SK-N-SH (cell line): ENCODE results near the gene FAM184A. TPM values are rescaled to one million over a fixed set of nuclear protein-coding genes. Genes with fewer than 3 reads are reported as not detected.

Experiments
- CTCF ChIA-PET: fragments of 300-600, 350-600 bp; formaldehyde crosslinking; extraction: SDS; loops from one replicate; lab custom pipeline; 2021; lab: Yijun Ruan, JAX
- POLR2A ChIA-PET: fragments of 350-600 bp; sonication (Branson Sonifier 250); formaldehyde crosslinking; extraction: SDS; loops from one replicate; lab custom pipeline; 2020; ENCODE audit warnings: antibody characterized with exemption, inconsistent platforms; lab: Yijun Ruan, JAX
- DNase-seq: peaks from one replicate; pipeline ENCODE4 v3.0.0; 2012
- H2AFZ ChIP-seq: fragments of 200-600 bp; sonication (generic); 2 replicates; pipeline ENCODE4 v1.8.1; 2016; ENCODE audit warnings: antibody characterized with exemption, mild to moderate bottlenecking, low read depth
- H3F3A ChIP-seq: fragments of 200-600 bp; sonication (generic); replicated peaks from 2 replicates; pipeline ENCODE3; 2016; ENCODE audit warnings: antibody characterized with exemption, mild to moderate bottlenecking; ENCODE audit not compliant: insufficient read depth
- H3K27ac ChIP-seq, 2 experiments: fragments of 200-500 bp in 1 of 2; fragments of 200-600 bp in 1 of 2; sonication (Bioruptor generic) in 1 of 2; sonication (generic), shearing (Covaris generic) in 1 of 2; 2 replicates each; pipeline versions ENCODE4 v1.5.1 to v1.6.1; 2014 to 2016; ENCODE audit warnings: low read depth in 2 of 2, inconsistent platforms in 1 of 2, low read length in 1 of 2, mild to moderate bottlenecking in 1 of 2, mixed read lengths in 1 of 2
- H3K27me3 ChIP-seq: fragments of 200-600 bp; sonication (generic), shearing (Covaris generic); 2 replicates; pipeline ENCODE4 v1.6.1; 2016; ENCODE audit warnings: mixed run types; ENCODE audit not compliant: insufficient read depth
- H3K36me3 ChIP-seq, 2 experiments: fragments of 200-500 bp in 1 of 2; fragments of 200-600 bp in 1 of 2; sonication (Bioruptor generic) in 1 of 2; sonication (generic) in 1 of 2; replicated peaks in 1 of 2; 2 replicates each; pipeline versions ENCODE3 to v1.5.1; 2014 to 2016; ENCODE audit warnings: low read length in 1 of 2, mild to moderate bottlenecking in 1 of 2; ENCODE audit not compliant: insufficient read depth in 2 of 2, control insufficient read depth in 1 of 2
- H3K4me1 ChIP-seq, 2 experiments: fragments of 200-500 bp in 1 of 2; fragments of 200-600 bp in 1 of 2; sonication (Bioruptor generic) in 1 of 2; sonication (generic), shearing (Covaris generic) in 1 of 2; 2 replicates each; pipeline versions ENCODE4 v1.5.1 to v1.6.1; 2014 to 2016; ENCODE audit warnings: low read depth in 1 of 2, low read length in 1 of 2, mixed run types in 1 of 2; ENCODE audit not compliant: insufficient read depth in 2 of 2, control insufficient read depth in 1 of 2
- H3K4me2 ChIP-seq: fragments of 200-600 bp; sonication (generic), shearing (Covaris generic); 2 replicates; pipeline ENCODE4 v1.6.1; 2017; ENCODE audit warnings: mixed run types
- H3K4me3 ChIP-seq, 2 experiments: fragments of 200-500 bp in 1 of 2; fragments of 200-600 bp in 1 of 2; sonication (Bioruptor generic) in 1 of 2; sonication (generic), shearing (Covaris generic) in 1 of 2; 2 replicates each; pipeline versions ENCODE4 v1.5.1 to v1.8.1; 2014 to 2016; ENCODE audit warnings: low read depth in 2 of 2, inconsistent platforms in 1 of 2, low read length in 1 of 2, mild to moderate bottlenecking in 1 of 2, mixed read lengths in 1 of 2, moderate library complexity in 1 of 2
- H3K79me2 ChIP-seq: fragments of 200-600 bp; sonication (generic); 2 replicates; pipeline ENCODE4 v1.8.1; 2017; ENCODE audit warnings: mild to moderate bottlenecking; ENCODE audit not compliant: insufficient read depth
- H3K9ac ChIP-seq: fragments of 200-600 bp; sonication (generic); 2 replicates; pipeline ENCODE4 v1.6.1; 2017; ENCODE audit warnings: mixed run types
- H3K9me2 ChIP-seq: fragments of 200-600 bp; sonication (generic); 2 replicates; pipeline ENCODE4 v1.6.1; 2017; ENCODE audit warnings: mixed run types
- H3K9me3 ChIP-seq: fragments of 200-600 bp; sonication (generic); 2 replicates; pipeline ENCODE4 v1.6.1; 2017; ENCODE audit warnings: mixed run types, mild to moderate bottlenecking, moderate library complexity
- H4K20me1 ChIP-seq: fragments of 200-600 bp; sonication (generic); 2 replicates; pipeline ENCODE4 v1.6.1; 2017; ENCODE audit warnings: mild to moderate bottlenecking, mixed run types; ENCODE audit not compliant: insufficient read depth
- CHD2 ChIP-seq: fragments of 150-350 bp; IDR thresholded peaks from 2 replicates; pipeline ENCODE4 v1.6.1; 2018; ENCODE audit warnings: low read length; ENCODE audit not compliant: partially characterized antibody
- ELF1 ChIP-seq: IDR thresholded peaks from 2 replicates; pipeline ENCODE4 v1.4.0; 2012
- FOSL2 ChIP-seq: IDR thresholded peaks from 2 replicates; pipeline ENCODE4 v1.4.0; 2012; ENCODE audit warnings: low read depth, mild to moderate bottlenecking, moderate library complexity, borderline replicate concordance
- MEF2A ChIP-seq: IDR thresholded peaks from 2 replicates; pipeline ENCODE4 v1.4.0; 2012; ENCODE audit warnings: low read depth, borderline replicate concordance
- MXI1 ChIP-seq: IDR thresholded peaks from 2 replicates; pipeline ENCODE4 v1.6.1; 2012; ENCODE audit warnings: mild to moderate bottlenecking, low read depth, low read length, improper control_type of control experiment
- NFIC ChIP-seq: IDR thresholded peaks from 2 replicates; pipeline ENCODE4 v1.4.0; 2012; ENCODE audit warnings: borderline replicate concordance
- NRF1 ChIP-seq: IDR thresholded peaks from 2 replicates; pipeline ENCODE4 v1.6.1; 2012; ENCODE audit warnings: low read depth, mild to moderate bottlenecking, low read length
- RAD21 ChIP-seq: IDR thresholded peaks from 2 replicates; pipeline ENCODE4 v1.6.1; 2012; ENCODE audit warnings: mild to moderate bottlenecking, low read length
- RXRA ChIP-seq: IDR thresholded peaks from 2 replicates; pipeline ENCODE4 v1.4.0; 2012; ENCODE audit warnings: low read depth, mild to moderate bottlenecking, borderline replicate concordance
- SMC3 ChIP-seq: IDR thresholded peaks from 2 replicates; pipeline ENCODE4 v1.6.1; 2012; ENCODE audit warnings: low read depth, low read length, improper control_type of control experiment
- YY1 ChIP-seq: IDR thresholded peaks from 2 replicates; pipeline ENCODE4 v1.4.0; 2012; ENCODE audit warnings: low read depth, mild to moderate bottlenecking
- WGBS: methylation state at CpG from one replicate; pipeline ENCODE4 v1.1.6; 2017; ENCODE audit warnings: low lambda C conversion rate; 5-methylcytosine and 5-hydroxymethylcytosine counted together
- polyA plus RNA-seq, 3 experiments: library from polyadenylated mRNA; depleted of rRNA; stranded (reverse); fragments of >200 nt; gene quantifications; 2 replicates each; pipeline ENCODE4 v1.2.3, GENCODE V29; 2012
- TF ChIP-seq, protein P1 (sequence below): fragments of 200-600 bp; sonication (generic); IDR thresholded peaks from 2 replicates; pipeline ENCODE4 v1.6.1; 2017; ENCODE audit warnings: antibody characterized with exemption, mild to moderate bottlenecking, moderate library complexity
- TF ChIP-seq, protein P2 (sequence below): fragments of 150-350 bp; IDR thresholded peaks from 2 replicates; pipeline ENCODE4 v1.6.1; 2017; ENCODE audit warnings: antibody characterized with exemption, low read length, low read depth, borderline replicate concordance
- TF ChIP-seq, protein P3 (sequence below): IDR thresholded peaks from 2 replicates; pipeline ENCODE4 v1.4.0; 2012; ENCODE audit warnings: low read depth, borderline replicate concordance

Gene FAM184A
- polyA plus RNA-seq, 1 of the 3 experiments (the other 2 are of a cell fraction), result 0.38 TPM

DNA sequence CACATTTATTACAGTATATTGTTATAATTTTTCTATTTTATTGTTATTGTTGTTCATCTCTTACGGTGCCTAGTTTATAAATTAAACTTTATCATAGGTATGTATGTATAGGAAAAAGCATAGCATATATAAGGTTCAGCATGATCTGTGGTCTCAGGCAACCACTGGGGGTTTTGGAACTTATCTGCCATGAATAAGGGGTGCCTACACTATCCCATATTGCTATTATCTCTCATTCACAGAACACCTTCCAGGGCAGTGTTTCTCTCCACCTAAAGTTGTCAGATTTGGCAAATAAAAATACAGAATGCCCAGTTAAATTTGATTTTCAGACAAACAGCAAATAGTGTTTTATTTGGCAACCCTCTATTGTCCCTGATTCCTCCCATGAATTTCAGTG is 35.5 kb upstream of the FAM184A start:
- Histone ChIP-seq H3K36me3 (no peaks in the 10 kb centered on the region), H3F3A (no peaks in the 10 kb centered on the region), H3K9me3 (no peaks in the 10 kb centered on the region), H3K9me2 (no peaks in the 10 kb centered on the region), H3K4me3 (no peak overlapping the region), H3K4me2 (no peak overlapping the region), H3K4me1 (no peaks in the 10 kb centered on the region), H3K27ac (no peak overlapping the region), H3K79me2 (no peaks in the 10 kb centered on the region), H4K20me1 (no peaks in the 10 kb centered on the region), H2AFZ (no peak overlapping the region), H3K9ac (no peak overlapping the region), H3K27me3 (no peaks in the 10 kb centered on the region)
- no peak for DNase-seq
- ChIA-PET CTCF (interaction anchor here (1.0 to 1.4 kb wide), 3 partner anchors 15 to 1807 kb away, joined by 3 read pairs; no protein-coding TSS in a partner anchor), POLR2A (no interaction called here)
- 96% methylated on average over 1 of the region's 1 CpG for WGBS
- TF ChIP-seq RAD21 (no peak), NFIC (no peak)
- TF ChIP-seq, protein P1, sequence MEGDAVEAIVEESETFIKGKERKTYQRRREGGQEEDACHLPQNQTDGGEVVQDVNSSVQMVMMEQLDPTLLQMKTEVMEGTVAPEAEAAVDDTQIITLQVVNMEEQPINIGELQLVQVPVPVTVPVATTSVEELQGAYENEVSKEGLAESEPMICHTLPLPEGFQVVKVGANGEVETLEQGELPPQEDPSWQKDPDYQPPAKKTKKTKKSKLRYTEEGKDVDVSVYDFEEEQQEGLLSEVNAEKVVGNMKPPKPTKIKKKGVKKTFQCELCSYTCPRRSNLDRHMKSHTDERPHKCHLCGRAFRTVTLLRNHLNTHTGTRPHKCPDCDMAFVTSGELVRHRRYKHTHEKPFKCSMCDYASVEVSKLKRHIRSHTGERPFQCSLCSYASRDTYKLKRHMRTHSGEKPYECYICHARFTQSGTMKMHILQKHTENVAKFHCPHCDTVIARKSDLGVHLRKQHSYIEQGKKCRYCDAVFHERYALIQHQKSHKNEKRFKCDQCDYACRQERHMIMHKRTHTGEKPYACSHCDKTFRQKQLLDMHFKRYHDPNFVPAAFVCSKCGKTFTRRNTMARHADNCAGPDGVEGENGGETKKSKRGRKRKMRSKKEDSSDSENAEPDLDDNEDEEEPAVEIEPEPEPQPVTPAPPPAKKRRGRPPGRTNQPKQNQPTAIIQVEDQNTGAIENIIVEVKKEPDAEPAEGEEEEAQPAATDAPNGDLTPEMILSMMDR, result no peak
- TF ChIP-seq, protein P2, sequence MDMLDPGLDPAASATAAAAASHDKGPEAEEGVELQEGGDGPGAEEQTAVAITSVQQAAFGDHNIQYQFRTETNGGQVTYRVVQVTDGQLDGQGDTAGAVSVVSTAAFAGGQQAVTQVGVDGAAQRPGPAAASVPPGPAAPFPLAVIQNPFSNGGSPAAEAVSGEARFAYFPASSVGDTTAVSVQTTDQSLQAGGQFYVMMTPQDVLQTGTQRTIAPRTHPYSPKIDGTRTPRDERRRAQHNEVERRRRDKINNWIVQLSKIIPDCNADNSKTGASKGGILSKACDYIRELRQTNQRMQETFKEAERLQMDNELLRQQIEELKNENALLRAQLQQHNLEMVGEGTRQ, result no peak

DNA sequence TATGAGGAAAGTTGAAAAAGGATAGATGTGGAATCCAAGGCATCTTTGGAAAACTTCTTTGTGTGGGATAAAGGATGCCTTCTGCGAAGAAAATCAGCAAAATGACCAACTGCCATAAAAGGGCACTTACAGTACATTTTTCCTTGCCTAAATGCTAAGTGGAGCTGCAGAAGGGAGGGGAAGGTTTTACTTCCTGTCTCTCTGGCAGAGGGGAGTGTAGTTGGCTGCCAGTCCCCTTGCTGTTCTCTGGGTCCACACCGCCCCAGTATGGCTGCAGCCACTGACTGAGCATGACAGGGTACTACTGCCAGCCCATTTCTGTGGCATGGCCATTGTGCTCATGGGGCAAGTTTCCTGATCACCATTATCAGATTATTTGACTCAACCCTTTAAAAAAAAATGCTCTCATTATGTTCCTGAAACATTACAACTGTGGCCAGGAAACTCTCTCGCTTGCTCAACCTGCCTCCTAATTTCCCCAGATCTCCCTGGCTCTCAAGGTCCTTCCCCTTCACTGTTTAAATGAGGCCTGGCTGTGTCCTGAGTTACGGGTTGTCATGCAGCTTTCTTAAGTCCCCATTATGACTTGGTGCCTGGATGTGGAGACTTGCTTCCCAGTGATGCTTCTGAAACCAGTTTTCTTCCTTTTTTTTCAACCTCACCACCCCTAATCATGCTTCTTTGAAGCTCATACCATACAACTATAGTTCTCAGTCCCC is 34.5 kb upstream of the FAM184A start:
- Histone ChIP-seq H3K79me2 (no peaks in the 10 kb centered on the region), H2AFZ (peak overlapping the region; percentile 51; the same call in 1 of the 2 replicates), H3K36me3 (no peaks in the 10 kb centered on the region), H3K4me1 (no peaks in the 10 kb centered on the region), H3K9ac (no peak overlapping the region), H3F3A (no peaks in the 10 kb centered on the region), H3K27ac (no peak overlapping the region), H4K20me1 (no peaks in the 10 kb centered on the region), H3K4me2 (no peak overlapping the region), H3K27me3 (no peaks in the 10 kb centered on the region), H3K4me3 (no peak overlapping the region), H3K9me3 (no peaks in the 10 kb centered on the region), H3K9me2 (no peaks in the 10 kb centered on the region)
- ChIA-PET POLR2A (no interaction called here), CTCF (interaction anchor here (1.0 to 3.3 kb wide), 3 partner anchors 9 to 1808 kb away, joined by 3 to 18 read pairs (median 3); no protein-coding TSS in a partner anchor)
- DNase-seq, result peak; percentile 9
- no peak for TF ChIP-seq FOSL2
- no peak for TF ChIP-seq NRF1
- no peak for TF ChIP-seq MEF2A
- no peak for TF ChIP-seq RXRA
- no peak for TF ChIP-seq SMC3
- no peak for TF ChIP-seq CHD2
- TF ChIP-seq YY1, result no peak
- TF ChIP-seq, protein P3, sequence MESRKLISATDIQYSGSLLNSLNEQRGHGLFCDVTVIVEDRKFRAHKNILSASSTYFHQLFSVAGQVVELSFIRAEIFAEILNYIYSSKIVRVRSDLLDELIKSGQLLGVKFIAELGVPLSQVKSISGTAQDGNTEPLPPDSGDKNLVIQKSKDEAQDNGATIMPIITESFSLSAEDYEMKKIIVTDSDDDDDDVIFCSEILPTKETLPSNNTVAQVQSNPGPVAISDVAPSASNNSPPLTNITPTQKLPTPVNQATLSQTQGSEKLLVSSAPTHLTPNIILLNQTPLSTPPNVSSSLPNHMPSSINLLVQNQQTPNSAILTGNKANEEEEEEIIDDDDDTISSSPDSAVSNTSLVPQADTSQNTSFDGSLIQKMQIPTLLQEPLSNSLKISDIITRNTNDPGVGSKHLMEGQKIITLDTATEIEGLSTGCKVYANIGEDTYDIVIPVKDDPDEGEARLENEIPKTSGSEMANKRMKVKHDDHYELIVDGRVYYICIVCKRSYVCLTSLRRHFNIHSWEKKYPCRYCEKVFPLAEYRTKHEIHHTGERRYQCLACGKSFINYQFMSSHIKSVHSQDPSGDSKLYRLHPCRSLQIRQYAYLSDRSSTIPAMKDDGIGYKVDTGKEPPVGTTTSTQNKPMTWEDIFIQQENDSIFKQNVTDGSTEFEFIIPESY, result no peak
- no peak for TF ChIP-seq RAD21
- TF ChIP-seq ELF1, result no peak
- no peak for TF ChIP-seq MXI1
- 82% methylated on average over 4 of the region's 4 CpGs for WGBS
